ENCODE data around the gene HIP1R. TPM values are rescaled to one million over a fixed set of nuclear protein-coding genes. Genes with fewer than 3 reads are reported as not detected.

Gene HIP1R
- total RNA-seq, 6 donors from 2014 or later: 34.2 to 137 (median 46.9) TPM

GRCh38 chr12:122854554-122854953, 19.3 kb downstream of the HIP1R start:
- H3K9me3 ChIP-seq: no peaks in the 10 kb centered on the region
- H3K27me3 ChIP-seq: no peaks in the 10 kb centered on the region
- peaks cover 18 to 34% (median 26%) of the 10 kb centered on the region in 4 donors for H3K4me1 ChIP-seq
- no peak overlapping the region for H3K4me3 ChIP-seq
- DNase-seq (no peak), ATAC-seq (ENCODE audit: low FRiP score in 2 of 2) (no peak)
- peaks cover 0 to 53% (median 27%) of the 10 kb centered on the region in 4 donors for H3K36me3 ChIP-seq
- no peak for TF ChIP-seq POLR2A (IDR thresholded peaks at IDR 0.05)
- no peak for TF ChIP-seq EP300 (IDR thresholded peaks at IDR 0.05)
- TF ChIP-seq POLR2AphosphoS5 (IDR thresholded peaks at IDR 0.05): no peak
- no peak for TF ChIP-seq CTCF (IDR thresholded peaks at IDR 0.05)
- WGBS, 2 donors: 93 to 95% methylated on average over 12 to 16 of the region's 17 CpGs
- no peak overlapping the region for H3K27ac ChIP-seq

- WGBS, 2 donors: 89 to 93% methylated on average over 3 to 19 of the region's 24 CpGs
- Histone ChIP-seq H3K36me3 (peaks cover 0 to 59% (median 29%) of the 10 kb centered on the region in 4 donors), H3K27me3 (no peaks in the 10 kb centered on the region), H3K4me1 (peaks cover 21 to 32% (median 30%) of the 10 kb centered on the region in 4 donors), H3K4me3 (no peak overlapping the region), H3K9me3 (no peaks in the 10 kb centered on the region), H3K27ac (no peak overlapping the region)
- DNase-seq (no peak), ATAC-seq (ENCODE audit: low FRiP score in 2 of 2) (no peak)
- TF ChIP-seq POLR2AphosphoS5 (IDR thresholded peaks at IDR 0.05) (no peak), EP300 (IDR thresholded peaks at IDR 0.05) (no peak), POLR2A (IDR thresholded peaks at IDR 0.05) (no peak), CTCF (IDR thresholded peaks at IDR 0.05) (no peak)
Measured at GRCh38 chr12:122855071-122855829, 20.0 kb downstream of the HIP1R start.

- no peaks in the 10 kb centered on the region for H3K9me3 ChIP-seq
- no peak for ATAC-seq (ENCODE audit: low FRiP score in 2 of 2)
- H3K4me1 ChIP-seq: peaks cover 23 to 35% (median 33%) of the 10 kb centered on the region in 4 donors
- H3K36me3 ChIP-seq: peaks cover 0 to 66% (median 31%) of the 10 kb centered on the region in 4 donors
- WGBS, 2 donors: 91 to 94% methylated on average over 29 to 40 of the region's 40 CpGs
- DNase-seq: peak in 1 of 2 donors; percentile 81
- H3K27me3 ChIP-seq: no peaks in the 10 kb centered on the region
- H3K4me3 ChIP-seq: no peak overlapping the region
- TF ChIP-seq CTCF (IDR thresholded peaks at IDR 0.05): no peak
- TF ChIP-seq POLR2A (IDR thresholded peaks at IDR 0.05): no peak
- TF ChIP-seq POLR2AphosphoS5 (IDR thresholded peaks at IDR 0.05): no peak
- no peak for TF ChIP-seq EP300 (IDR thresholded peaks at IDR 0.05)
- H3K27ac ChIP-seq: no peak overlapping the region
Measured at GRCh38 chr12:122855928-122856831, 20.9 kb downstream of the HIP1R start.

GRCh38 chr12:122856999-122857671, 21.9 kb downstream of the HIP1R start:
- no peak for TF ChIP-seq POLR2A (IDR thresholded peaks at IDR 0.05)
- no peak for TF ChIP-seq POLR2AphosphoS5 (IDR thresholded peaks at IDR 0.05)
- no peak for TF ChIP-seq CTCF (IDR thresholded peaks at IDR 0.05)
- TF ChIP-seq EP300 (IDR thresholded peaks at IDR 0.05): no peak
- Histone ChIP-seq H3K4me1 (peaks cover 18 to 29% (median 24%) of the 10 kb centered on the region in 4 donors), H3K4me3 (no peak overlapping the region), H3K27ac (no peak overlapping the region), H3K27me3 (no peaks in the 10 kb centered on the region), H3K36me3 (peaks cover 0 to 76% (median 34%) of the 10 kb centered on the region in 4 donors), H3K9me3 (no peaks in the 10 kb centered on the region)
- 83 to 84% methylated on average over 14 to 24 of the region's 24 CpGs for WGBS, 2 donors
- DNase-seq (no peak), ATAC-seq (ENCODE audit: low FRiP score in 2 of 2) (no peak)

Data from upper lobe of left lung (tissue), 6 donors.